ENCODE measurements around the gene RASGRF2. TPM values are rescaled to one million over a fixed set of nuclear protein-coding genes. Genes with fewer than 3 reads are reported as not detected.

The RASGRF2 gene
- total and polyA plus RNA-seq, 2 of the 13 experiments (the other 11 are each of a cell fraction or from before 2014, with no cell fraction given), result 23.6 to 29.0 TPM

GRCh38 chr5:80961376-80962281, 1.5 kb downstream of the RASGRF2 start (continued):
- TF ChIP-seq USF2 (IDR thresholded peaks at IDR 0.05; ENCODE audit: low read depth, low read length) (no peak), USF2 (CRISPR knock-in tag; IDR thresholded peaks at IDR 0.05; ENCODE audit: borderline replicate concordance) (no peak), PPARG (CRISPR knock-in tag; conservative IDR thresholded peaks at IDR 0.05) (no peak), ZNF3 (CRISPR knock-in tag; IDR thresholded peaks at IDR 0.05) (0 out of 2 replicates have a peak, but pooled peaks have one; percentile 13), ZBTB42 (CRISPR knock-in tag; IDR thresholded peaks at IDR 0.05) (no peak), CEBPG (CRISPR knock-in tag; IDR thresholded peaks at IDR 0.05) (peak; percentile 50), PREB (CRISPR knock-in tag; IDR thresholded peaks at IDR 0.05) (no peak), ATF2 (CRISPR knock-in tag; IDR thresholded peaks at IDR 0.05) (no peak), ZNF546 (CRISPR knock-in tag; conservative IDR thresholded peaks at IDR 0.05) (0 out of 2 replicates have a peak, but pooled peaks have one; percentile 14), SRF (IDR thresholded peaks at IDR 0.05; ENCODE audit: low read depth, low read length) (no peak), ATAD3A (CRISPR knock-in tag; IDR thresholded peaks at IDR 0.05) (no peak), ZSCAN20 (CRISPR knock-in tag; IDR thresholded peaks at IDR 0.05; ENCODE audit: borderline replicate concordance) (0 out of 2 replicates have a peak, but pooled peaks have one; percentile 63), BRCA1 (CRISPR knock-in tag; IDR thresholded peaks at IDR 0.05) (0 out of 2 replicates have a peak, but pooled peaks have one; percentile 33), ZBTB40 (IDR thresholded peaks at IDR 0.05) (no peak), ZBTB40 (CRISPR knock-in tag; IDR thresholded peaks at IDR 0.05) (no peak; the same call in 1 of the 2 replicates), ZNF543 (CRISPR knock-in tag; IDR thresholded peaks at IDR 0.05) (no peak)

Measured in HepG2 (cell line).